Stimulated activated CD4-positive, alpha-beta T cell treated with anti-CD3 and anti-CD28 coated beads, Interleukin-1b, Interleukin-23, amount 100 ng/mL, for 24 hours (primary cell): ENCODE data around the gene CLASP1.
"Not testable (repeated sequence)": the region's sequence is repeated elsewhere in the genome, so short reads cannot be mapped to it uniquely, and the experiment has no call there.

Experiments
- DNase-seq, 4 experiments: peaks; one replicate each; pipeline ENCODE4 v3.0.0-alpha.2; 2020; ENCODE audit warnings: low read depth in 4 of 4, low spot score in 1 of 4

The CLASP1 gene

GRCh38 chr2:121626777-121627524 lies 22.3 kb downstream of the CLASP1 start:
- DNase-seq, result no peak

GRCh38 chr2:121625953-121626352 lies 23.3 kb downstream of the CLASP1 start:
- no peak for DNase-seq

GRCh38 chr2:121617042-121617599 lies 32.1 kb downstream of the CLASP1 start:
- DNase-seq, result no peak

- no peak for DNase-seq
These were observed 35.5 kb downstream of the CLASP1 start for GRCh38 chr2:121613774-121614173.

GRCh38 chr2:121613152-121613551 lies 36.1 kb downstream of the CLASP1 start:
- no peak for DNase-seq

GRCh38 chr2:121611730-121612705 lies 37.2 kb downstream of the CLASP1 start:
- no peak for DNase-seq

GRCh38 chr2:121611048-121611649 lies 38.1 kb downstream of the CLASP1 start:
- not testable (repeated sequence) for DNase-seq

GRCh38 chr2:121610487-121610874 lies 38.8 kb downstream of the CLASP1 start:
- DNase-seq, result not testable (repeated sequence)

GRCh38 chr2:121608967-121609366 lies 40.3 kb downstream of the CLASP1 start:
- DNase-seq, result no peak

- DNase-seq, result no peak
These were observed 40.9 kb downstream of the CLASP1 start for GRCh38 chr2:121608367-121608766.

- DNase-seq, result no peak
These were observed 43.2 kb downstream of the CLASP1 start for GRCh38 chr2:121605820-121606733.

- no peak for DNase-seq
These were observed 46.1 kb downstream of the CLASP1 start for GRCh38 chr2:121603185-121603584.

GRCh38 chr2:121599963-121600651 lies 49.2 kb downstream of the CLASP1 start:
- DNase-seq, result no peak

- no peak for DNase-seq
These were observed 51.2 kb downstream of the CLASP1 start for GRCh38 chr2:121598087-121598486.

- no peak for DNase-seq
These were observed 52.8 kb downstream of the CLASP1 start for GRCh38 chr2:121596221-121597080.

- DNase-seq, result no peak
These were observed 54.0 kb downstream of the CLASP1 start for GRCh38 chr2:121595012-121595891.

- DNase-seq, result no peak
These were observed 58.1 kb downstream of the CLASP1 start for GRCh38 chr2:121591199-121591598.

- no peak for DNase-seq
These were observed 60.9 kb downstream of the CLASP1 start for GRCh38 chr2:121588357-121588756.
